Breast epithelium (tissue), 3 donors: ENCODE results near the gene OPCML.

Experiments
- POLR2A ChIP-seq: fragments of 450-650 bp; IDR thresholded peaks from one replicate; pipeline ENCODE4 v1.6.1; 2016; ENCODE audit warnings: antibody characterized with exemption, mild to moderate bottlenecking, moderate library complexity
- POLR2AphosphoS5 ChIP-seq, 3 donors: sonication (generic); formaldehyde crosslinking; IDR thresholded peaks; one replicate each; pipeline ENCODE4 v1.6.1; 2017; ENCODE audit warnings: antibody characterized with exemption in 3 of 3
- TF ChIP-seq, protein P1 (sequence below), 3 donors: fragments of 450-650 bp; IDR thresholded peaks; one replicate each; pipeline ENCODE4 v1.5.1; 2016 to 2017; ENCODE audit warnings: antibody characterized with exemption in 3 of 3, mild to moderate bottlenecking in 3 of 3, moderate library complexity in 3 of 3

DNA sequence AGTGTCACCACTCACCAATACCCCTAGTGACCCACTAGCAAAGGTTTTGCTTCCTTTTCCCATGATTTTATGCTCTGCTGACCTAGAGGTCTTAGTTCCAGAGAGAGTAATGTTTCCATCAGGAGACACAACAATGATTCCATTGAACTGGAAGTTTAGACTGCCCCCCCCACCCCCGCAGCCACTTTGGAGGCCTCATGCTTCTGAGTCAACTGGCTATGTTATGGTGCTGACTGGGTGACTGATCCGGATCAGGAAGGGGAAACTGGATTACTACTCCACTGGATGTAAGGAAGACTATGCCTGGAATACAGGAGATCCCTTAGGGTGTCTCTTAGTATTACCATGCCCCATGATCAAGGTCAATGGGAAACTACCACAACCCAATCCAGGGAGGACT lies 633.6 kb downstream of the OPCML start:
- TF ChIP-seq, protein P1, sequence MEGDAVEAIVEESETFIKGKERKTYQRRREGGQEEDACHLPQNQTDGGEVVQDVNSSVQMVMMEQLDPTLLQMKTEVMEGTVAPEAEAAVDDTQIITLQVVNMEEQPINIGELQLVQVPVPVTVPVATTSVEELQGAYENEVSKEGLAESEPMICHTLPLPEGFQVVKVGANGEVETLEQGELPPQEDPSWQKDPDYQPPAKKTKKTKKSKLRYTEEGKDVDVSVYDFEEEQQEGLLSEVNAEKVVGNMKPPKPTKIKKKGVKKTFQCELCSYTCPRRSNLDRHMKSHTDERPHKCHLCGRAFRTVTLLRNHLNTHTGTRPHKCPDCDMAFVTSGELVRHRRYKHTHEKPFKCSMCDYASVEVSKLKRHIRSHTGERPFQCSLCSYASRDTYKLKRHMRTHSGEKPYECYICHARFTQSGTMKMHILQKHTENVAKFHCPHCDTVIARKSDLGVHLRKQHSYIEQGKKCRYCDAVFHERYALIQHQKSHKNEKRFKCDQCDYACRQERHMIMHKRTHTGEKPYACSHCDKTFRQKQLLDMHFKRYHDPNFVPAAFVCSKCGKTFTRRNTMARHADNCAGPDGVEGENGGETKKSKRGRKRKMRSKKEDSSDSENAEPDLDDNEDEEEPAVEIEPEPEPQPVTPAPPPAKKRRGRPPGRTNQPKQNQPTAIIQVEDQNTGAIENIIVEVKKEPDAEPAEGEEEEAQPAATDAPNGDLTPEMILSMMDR (IDR thresholded peaks at IDR 0.05) = no peak
- TF ChIP-seq POLR2AphosphoS5 (IDR thresholded peaks at IDR 0.05) (no peak), POLR2A (no peak)
